EL (cell line): ENCODE data around the gene SYT13.

Experiments
- DNase-seq: peaks from one replicate; pipeline ENCODE4 v3.0.0-alpha.2; 2016

Gene SYT13

DNA sequence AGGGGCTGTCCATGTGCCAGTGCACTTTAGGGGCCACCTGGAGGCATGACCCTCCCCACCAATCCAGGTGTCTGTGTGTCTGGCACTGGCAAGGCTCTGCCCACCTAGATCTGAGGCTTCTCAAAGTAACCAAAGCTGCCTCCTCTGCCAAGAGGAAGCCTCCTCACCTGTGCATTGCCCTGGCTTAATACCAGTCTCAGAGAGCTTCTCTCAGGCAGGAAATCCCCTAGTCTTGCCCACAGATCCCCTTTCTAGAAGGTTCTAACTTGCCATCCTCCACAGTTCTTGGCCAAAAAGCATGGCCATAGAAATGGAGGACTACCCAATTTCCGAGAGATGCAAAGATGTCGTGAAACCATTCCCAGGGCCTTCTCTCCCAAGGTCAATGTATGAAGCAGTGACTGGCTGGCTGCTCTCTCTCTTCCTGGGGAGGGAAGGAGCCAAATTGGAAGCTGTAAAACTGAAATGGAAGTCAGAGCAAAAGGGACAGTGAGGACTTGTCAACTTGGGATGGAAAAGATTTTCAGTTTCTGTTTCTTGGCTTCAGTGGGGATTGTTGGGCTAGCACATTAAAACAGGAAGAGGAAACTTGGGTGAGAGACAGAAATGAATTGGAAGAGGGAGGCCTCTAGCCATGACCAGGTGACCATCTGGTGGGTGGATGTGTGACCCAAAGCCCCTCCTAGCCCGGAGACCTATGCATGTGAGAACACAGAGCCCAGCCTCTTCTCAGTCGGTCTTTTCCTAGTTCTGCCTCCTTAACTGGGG lies 70.9 kb downstream of the SYT13 start:
- no peak for DNase-seq

DNA sequence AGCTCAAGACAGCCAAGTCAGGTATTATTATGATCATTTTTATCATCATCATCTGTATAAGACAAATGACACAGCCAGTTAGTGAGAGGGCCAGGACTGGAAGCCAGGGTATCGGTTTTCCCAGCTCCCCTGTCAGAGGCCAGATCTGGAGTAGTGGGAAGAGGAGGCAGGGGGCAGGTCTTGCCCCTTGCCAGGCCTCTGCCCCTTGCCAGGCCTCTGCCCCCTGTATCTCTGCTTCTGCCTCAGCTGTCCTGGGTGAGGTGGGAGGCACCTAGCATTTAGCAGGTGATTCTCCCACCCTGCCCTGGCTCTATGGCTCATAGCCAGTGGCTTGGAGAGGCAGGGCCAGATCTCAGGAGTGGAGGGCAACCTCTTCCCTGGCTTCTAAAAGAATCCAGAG lies 72.4 kb downstream of the SYT13 start:
- DNase-seq, result no peak

- DNase-seq, result no peak
These were observed 72.8 kb downstream of the SYT13 start for GRCh38 chr11:45213316-45213665.

- no peak for DNase-seq
These were observed 73.4 kb downstream of the SYT13 start for GRCh38 chr11:45212566-45213315.

DNA sequence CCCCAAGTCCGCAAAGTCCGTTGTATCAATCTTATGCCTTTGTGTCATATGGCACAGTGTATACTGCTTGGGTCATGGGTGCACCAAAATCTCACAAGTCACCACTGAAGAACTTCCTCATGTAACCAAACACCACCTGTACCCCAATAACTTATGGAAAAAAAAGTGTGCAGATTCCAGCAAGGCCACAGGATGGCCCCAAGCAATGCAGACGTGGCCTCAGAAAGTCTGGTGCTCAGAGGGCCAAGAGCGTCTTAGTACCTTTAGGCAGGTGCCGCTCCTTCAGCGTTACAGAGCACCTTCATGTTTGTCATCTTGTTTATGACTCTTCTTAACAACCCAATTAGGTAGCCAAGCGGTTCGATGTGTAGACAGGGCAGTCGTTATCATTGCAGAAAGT lies 74.4 kb downstream of the SYT13 start:
- DNase-seq, result no peak

DNA sequence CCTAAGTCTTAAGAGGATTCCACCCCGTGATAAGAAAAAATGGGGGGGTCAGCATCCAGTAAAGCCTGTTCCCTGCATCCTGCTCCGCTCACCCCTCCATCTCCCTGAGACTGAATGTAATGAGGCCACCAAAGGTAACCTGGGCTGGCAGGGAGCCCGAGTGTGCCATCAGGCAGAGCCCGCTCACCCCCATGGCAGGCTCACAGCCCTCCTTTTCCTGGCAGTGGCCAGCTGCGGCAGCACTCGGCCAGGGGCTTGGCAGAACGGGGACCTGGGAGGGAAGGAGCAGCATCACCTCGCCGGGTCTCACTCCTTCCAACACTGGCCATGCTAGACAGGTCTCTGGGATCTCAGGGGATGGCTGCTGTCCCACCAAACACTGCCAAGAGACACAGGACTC lies 75.3 kb downstream of the SYT13 start:
- no peak for DNase-seq

GRCh38 chr11:45209891-45210699 lies 76.0 kb downstream of the SYT13 start:
- DNase-seq, result no peak

- no peak for DNase-seq
These were observed 76.9 kb downstream of the SYT13 start for GRCh38 chr11:45209000-45209879.

DNA sequence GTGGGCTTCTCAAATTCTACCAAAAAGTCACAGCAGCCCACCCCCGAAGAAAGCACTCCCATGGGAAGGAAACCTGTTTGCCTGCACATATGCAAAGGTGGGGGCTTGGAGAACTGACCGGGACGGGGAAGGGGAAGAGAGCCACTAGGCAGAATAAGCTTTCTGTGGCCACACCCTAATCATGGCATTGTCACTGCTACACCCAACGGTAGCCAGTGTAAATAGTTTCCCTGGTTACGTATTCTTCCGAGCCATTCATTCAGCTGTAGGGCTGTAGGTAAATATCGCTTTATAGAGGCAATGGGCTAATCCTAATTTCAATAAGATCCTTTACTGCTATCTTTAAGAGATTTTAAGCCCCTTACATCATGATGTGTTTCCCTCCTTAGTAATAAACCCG lies 78.0 kb downstream of the SYT13 start:
- no peak for DNase-seq

DNA sequence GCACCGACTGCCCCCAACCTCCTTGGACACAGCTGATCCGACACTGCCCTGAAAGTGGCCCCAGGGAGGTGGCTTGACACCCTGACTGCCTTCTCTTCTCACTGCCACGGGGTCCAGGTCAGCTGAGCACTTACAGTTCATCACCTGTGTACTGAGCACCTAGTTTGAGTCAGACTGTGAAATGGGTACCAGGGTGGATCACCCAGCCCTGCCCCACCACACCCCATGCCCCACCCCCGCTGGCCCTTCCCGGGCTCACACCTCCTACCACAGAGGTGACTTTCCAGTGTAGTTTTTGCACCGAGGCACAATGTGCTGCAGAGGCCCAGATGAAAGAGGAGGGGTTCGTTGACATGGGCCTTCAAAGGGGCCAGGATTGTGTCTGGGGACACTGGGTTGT lies 80.2 kb downstream of the SYT13 start:
- no peak for DNase-seq

DNA sequence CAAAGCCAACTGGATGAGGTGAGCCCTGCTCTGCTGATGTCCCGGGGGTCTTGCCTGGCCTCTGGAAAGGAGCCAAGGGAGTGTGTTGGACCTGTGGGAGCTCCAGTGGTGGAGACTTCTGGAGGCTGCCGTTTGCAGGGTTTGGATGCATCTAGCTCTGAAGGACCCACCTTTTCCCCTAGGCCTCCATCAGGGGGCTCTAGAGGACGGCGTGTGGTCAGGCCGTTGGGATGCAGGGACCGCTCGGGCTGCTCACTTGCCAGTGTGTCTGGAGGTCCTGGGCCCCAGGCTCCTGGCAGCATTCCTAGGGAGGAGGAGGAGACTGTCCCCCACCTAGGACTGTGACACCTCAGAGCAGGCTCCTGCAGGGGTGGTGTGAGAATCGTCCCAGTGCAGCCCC lies 81.4 kb downstream of the SYT13 start:
- DNase-seq, result no peak

- no peak for DNase-seq
These were observed 92.4 kb downstream of the SYT13 start for GRCh38 chr11:45193695-45194094.
